HG02678 (cell line): Measurements from ENCODE around the gene BASP1.

Experiments
- ATAC-seq: cut with Tn5 transposase; IDR thresholded peaks from one replicate; pipeline ENCODE4 v1.9.1; 2021; ENCODE audit warnings: mild to moderate bottlenecking, moderate library complexity; ENCODE audit not compliant: unreplicated experiment

The BASP1 gene

GRCh38 chr5:17217493-17218352, at the start of gene BASP1:
Gene BASP1 (plus strand): TSS chr5:17217631. CDS start chr5:17275217, 57,586 bp downstream.
- peak; percentile 44 for ATAC-seq

- ATAC-seq: no peak
Observed at GRCh38 chr5:17169507-17169906, 47.9 kb upstream of the BASP1 start.

GRCh38 chr5:17172791-17173190, 44.6 kb upstream of the BASP1 start:
- ATAC-seq: no peak

GRCh38 chr5:17174965-17175364, 42.5 kb upstream of the BASP1 start:
- ATAC-seq: no peak

- no peak for ATAC-seq
Observed at GRCh38 chr5:17177501-17178372, 39.7 kb upstream of the BASP1 start.

GRCh38 chr5:17178373-17178675, 39.1 kb upstream of the BASP1 start:
- ATAC-seq: no peak

- ATAC-seq: no peak
Observed at GRCh38 chr5:17180330-17180843, 37.0 kb upstream of the BASP1 start.

- no peak for ATAC-seq
Observed at GRCh38 chr5:17180864-17181723, 36.3 kb upstream of the BASP1 start.

GRCh38 chr5:17182494-17182893, 34.9 kb upstream of the BASP1 start:
- no peak for ATAC-seq

GRCh38 chr5:17182981-17183380, 34.5 kb upstream of the BASP1 start:
- ATAC-seq: no peak

GRCh38 chr5:17183831-17184230, 33.6 kb upstream of the BASP1 start:
- ATAC-seq: no peak

GRCh38 chr5:17184588-17184987, 32.8 kb upstream of the BASP1 start:
- ATAC-seq: no peak

- no peak for ATAC-seq
Observed at GRCh38 chr5:17185349-17185748, 32.1 kb upstream of the BASP1 start.

- no peak for ATAC-seq
Observed at GRCh38 chr5:17185773-17186172, 31.7 kb upstream of the BASP1 start.

GRCh38 chr5:17186256-17186655, 31.2 kb upstream of the BASP1 start:
- no peak for ATAC-seq

GRCh38 chr5:17187011-17187785, 30.2 kb upstream of the BASP1 start:
- no peak for ATAC-seq

GRCh38 chr5:17187786-17188170, 29.7 kb upstream of the BASP1 start:
- ATAC-seq: no peak

- ATAC-seq: peak; percentile 72
Observed at GRCh38 chr5:17189381-17190036, 27.9 kb upstream of the BASP1 start.

- ATAC-seq: peak; percentile 52
Observed at GRCh38 chr5:17190242-17190778, 27.1 kb upstream of the BASP1 start.
